ENCODE measurements around the gene CLCN7. TPM values are rescaled to one million over a fixed set of nuclear protein-coding genes. Genes with fewer than 3 reads are reported as not detected.

The CLCN7 gene
- total RNA-seq, 2 donors from 2014 or later = 42.4 to 61.5 TPM

DNA sequence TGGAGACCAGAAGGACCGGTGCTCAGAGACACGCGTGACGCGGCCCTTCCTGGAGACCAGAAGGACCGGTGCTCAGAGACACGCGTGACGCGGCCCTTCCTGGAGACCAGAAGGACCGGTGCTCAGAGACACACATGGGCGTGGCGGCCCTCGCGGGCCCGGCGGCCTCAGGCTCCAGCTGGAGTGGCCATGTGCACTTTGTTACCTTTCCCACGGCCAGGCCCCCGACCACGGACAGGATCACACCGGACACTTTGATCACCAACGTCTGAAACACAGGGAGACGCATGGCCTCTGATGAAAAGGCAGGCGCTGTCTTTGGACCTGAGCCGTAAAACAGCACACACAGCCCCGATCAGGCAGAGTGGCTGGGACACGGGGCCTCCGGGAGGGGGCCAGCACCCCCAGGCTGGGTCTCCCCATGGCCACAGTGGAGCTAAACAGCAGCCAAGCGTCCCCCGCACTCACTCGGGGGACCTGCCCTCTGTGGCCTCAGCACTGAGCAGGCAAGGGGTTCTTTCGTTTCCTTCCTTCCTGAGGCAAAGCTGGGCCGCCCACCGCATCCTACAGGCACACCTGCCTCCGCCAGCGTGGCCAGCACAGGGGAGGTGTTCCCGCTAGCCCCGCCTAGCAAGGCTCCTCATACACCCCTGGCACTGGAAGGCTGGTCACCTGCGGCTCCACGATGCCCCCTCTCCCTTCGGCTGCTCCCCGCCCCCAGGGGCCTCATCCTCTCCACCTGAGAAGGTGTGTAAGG, 17.2 kb downstream of the CLCN7 start:
- H3K4me1 ChIP-seq = no peaks in the 10 kb centered on the region
- TF ChIP-seq, protein P1, sequence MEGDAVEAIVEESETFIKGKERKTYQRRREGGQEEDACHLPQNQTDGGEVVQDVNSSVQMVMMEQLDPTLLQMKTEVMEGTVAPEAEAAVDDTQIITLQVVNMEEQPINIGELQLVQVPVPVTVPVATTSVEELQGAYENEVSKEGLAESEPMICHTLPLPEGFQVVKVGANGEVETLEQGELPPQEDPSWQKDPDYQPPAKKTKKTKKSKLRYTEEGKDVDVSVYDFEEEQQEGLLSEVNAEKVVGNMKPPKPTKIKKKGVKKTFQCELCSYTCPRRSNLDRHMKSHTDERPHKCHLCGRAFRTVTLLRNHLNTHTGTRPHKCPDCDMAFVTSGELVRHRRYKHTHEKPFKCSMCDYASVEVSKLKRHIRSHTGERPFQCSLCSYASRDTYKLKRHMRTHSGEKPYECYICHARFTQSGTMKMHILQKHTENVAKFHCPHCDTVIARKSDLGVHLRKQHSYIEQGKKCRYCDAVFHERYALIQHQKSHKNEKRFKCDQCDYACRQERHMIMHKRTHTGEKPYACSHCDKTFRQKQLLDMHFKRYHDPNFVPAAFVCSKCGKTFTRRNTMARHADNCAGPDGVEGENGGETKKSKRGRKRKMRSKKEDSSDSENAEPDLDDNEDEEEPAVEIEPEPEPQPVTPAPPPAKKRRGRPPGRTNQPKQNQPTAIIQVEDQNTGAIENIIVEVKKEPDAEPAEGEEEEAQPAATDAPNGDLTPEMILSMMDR (IDR thresholded peaks at IDR 0.05) = no peak
- intact Hi-C loops (cut with DNase I) = no loop called here
- no peaks in the 10 kb centered on the region for H3K9me3 ChIP-seq
- H3K4me3 ChIP-seq = no peak overlapping the region
- no peaks in the 10 kb centered on the region for H3K36me3 ChIP-seq
- no peaks in the 10 kb centered on the region for H3K27me3 ChIP-seq
- no peak for DNase-seq
- no peak overlapping the region for H3K9ac ChIP-seq (ENCODE audit: low read depth in 2 of 2, low read length in 2 of 2)
- no peak overlapping the region for H3K27ac ChIP-seq

DNA sequence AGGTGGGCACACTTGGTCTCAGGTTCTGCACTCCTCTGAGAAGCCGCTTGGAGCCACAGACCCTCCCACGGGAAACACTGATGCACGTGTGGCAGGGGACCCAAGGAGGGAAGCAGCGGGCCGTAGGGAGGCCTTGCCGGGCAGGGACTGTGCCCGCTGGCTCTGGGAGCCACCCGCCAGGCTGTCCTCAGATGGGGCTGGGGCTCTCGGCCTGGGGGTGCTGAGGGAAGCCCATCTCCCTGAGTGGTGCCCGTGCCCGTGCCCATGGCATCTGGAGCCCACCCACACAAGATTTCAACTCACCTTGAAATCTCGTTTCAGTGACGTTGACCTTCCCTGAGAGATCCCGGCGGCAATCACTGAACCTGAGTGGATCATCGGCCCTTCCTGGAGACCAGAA, 17.9 kb downstream of the CLCN7 start:
- Histone ChIP-seq H3K4me1 (no peaks in the 10 kb centered on the region), H3K27ac (no peak overlapping the region), H3K9ac (ENCODE audit: low read depth in 2 of 2, low read length in 2 of 2) (no peak overlapping the region), H3K27me3 (no peaks in the 10 kb centered on the region), H3K4me3 (no peak overlapping the region), H3K36me3 (no peaks in the 10 kb centered on the region), H3K9me3 (no peaks in the 10 kb centered on the region)
- intact Hi-C loops (cut with DNase I) = no loop called here
- no peak for DNase-seq
- TF ChIP-seq, protein P1 (IDR thresholded peaks at IDR 0.05) = no peak

DNA sequence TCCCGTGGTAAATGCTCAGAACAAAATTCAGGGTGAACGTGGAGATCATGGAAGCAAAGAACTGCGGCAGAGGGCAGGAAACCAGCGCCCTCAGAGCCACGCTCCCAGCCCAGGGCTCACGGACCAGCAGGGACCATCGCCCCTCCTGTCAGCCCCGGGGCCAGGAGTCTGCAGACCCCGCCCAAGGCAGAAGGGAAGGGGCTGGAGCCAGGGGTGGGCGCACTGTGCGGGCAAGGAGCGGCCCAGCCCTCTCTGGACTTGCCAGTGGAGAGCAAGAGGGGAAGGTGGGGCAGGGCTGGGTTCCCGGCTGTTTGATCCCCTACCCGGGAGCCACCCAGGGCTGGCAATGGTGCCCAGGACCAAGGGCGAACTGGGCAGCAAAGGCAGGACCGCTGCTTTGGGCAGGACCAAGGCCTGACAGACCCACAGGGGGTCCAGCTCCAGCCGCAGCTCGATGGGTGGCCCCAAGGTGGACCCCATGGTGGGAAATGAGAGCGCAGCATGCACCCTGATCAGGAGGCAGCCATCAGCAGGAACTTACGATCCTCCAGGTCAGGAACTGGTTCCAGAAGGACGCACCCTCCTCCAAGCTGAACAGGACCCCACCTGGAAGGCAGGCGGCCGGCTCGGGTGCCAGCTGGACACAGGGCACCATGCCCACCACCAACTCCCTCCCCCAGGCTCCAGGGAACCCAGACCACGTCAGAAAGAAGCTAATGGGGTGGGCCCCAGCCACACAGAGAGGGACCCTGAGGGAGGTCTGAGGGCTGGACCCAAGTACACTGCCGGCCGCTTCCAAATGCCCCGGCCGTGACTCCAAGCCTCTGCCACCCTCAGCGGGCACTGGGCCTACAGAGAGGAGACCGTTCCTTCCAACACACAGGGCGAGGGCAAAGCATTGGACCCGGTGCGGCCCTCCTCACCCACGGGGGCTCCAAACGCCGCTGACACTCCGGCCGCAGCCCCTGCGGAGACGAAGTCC, 19.3 kb downstream of the CLCN7 start:
- Histone ChIP-seq H3K4me1 (no peaks in the 10 kb centered on the region), H3K27me3 (no peaks in the 10 kb centered on the region), H3K4me3 (no peak overlapping the region), H3K27ac (no peak overlapping the region), H3K36me3 (no peaks in the 10 kb centered on the region), H3K9me3 (no peaks in the 10 kb centered on the region), H3K9ac (ENCODE audit: low read depth in 2 of 2, low read length in 2 of 2) (no peak overlapping the region)
- TF ChIP-seq, protein P1 (IDR thresholded peaks at IDR 0.05) = no peak
- no peak for DNase-seq
- intact Hi-C loops (cut with DNase I) = no loop called here

DNA sequence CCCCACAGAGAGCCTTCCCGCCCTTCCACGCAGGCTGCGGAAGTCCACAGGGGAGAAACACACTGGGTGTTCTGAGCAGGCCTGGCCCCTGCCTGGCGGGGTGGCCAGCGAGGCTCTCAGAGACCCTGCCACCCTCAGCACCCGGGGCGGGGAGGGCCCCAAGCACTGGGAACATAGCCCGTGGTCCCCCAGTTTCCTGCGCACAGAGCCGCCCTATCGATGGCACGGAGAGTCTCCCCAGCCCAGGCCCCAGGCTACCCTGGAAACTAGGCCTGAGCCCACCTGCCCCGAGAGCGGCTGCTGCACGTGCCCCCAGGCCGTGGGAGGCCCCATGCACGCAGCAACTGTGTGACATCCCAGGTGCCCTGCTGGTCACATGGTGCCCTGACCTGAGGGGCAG, 20.3 kb downstream of the CLCN7 start:
- Histone ChIP-seq H3K27ac (no peak overlapping the region), H3K9me3 (no peaks in the 10 kb centered on the region), H3K36me3 (no peaks in the 10 kb centered on the region), H3K4me1 (no peaks in the 10 kb centered on the region), H3K4me3 (no peak overlapping the region), H3K9ac (ENCODE audit: low read depth in 2 of 2, low read length in 2 of 2) (no peak overlapping the region), H3K27me3 (no peaks in the 10 kb centered on the region)
- TF ChIP-seq, protein P1 (IDR thresholded peaks at IDR 0.05) = no peak
- DNase-seq = no peak
- intact Hi-C loops (cut with DNase I) = no loop called here

DNA sequence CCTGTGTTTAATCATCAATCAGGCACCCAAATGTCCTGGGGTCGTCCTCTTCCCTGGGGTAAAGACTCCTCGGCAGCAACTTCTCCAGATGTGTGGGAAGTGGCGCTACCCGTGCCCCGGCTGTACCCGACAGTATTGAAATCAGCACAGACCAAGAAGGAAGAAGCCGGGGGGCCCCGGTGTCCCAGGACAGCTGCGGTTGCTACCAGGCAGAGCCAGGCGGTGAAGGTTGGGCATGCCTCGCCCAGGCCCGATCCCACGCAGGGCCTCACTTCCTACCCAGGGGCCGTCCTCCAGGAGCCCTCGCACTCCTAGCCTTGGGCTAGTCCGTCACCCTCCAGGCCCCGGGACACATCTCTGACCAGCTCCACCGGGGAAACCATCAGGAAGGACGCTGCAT, 21.5 kb downstream of the CLCN7 start:
- no peaks in the 10 kb centered on the region for H3K27me3 ChIP-seq
- no peaks in the 10 kb centered on the region for H3K9me3 ChIP-seq
- no peaks in the 10 kb centered on the region for H3K4me1 ChIP-seq
- H3K4me3 ChIP-seq = no peak overlapping the region
- H3K36me3 ChIP-seq = no peaks in the 10 kb centered on the region
- H3K9ac ChIP-seq (ENCODE audit: low read depth in 2 of 2, low read length in 2 of 2) = no peak overlapping the region
- no peak overlapping the region for H3K27ac ChIP-seq
- intact Hi-C loops (cut with DNase I) = no loop called here
- TF ChIP-seq, protein P1 (IDR thresholded peaks at IDR 0.05) = no peak
- DNase-seq = no peak
